SHP77 (cell line): ENCODE results near the gene OIP5.

Source experiments
- DNase-seq, 2 experiments: peaks; one replicate each; lab custom pipeline; 2025; lab: John Stamatoyannopoulos, UW

Gene OIP5

DNA sequence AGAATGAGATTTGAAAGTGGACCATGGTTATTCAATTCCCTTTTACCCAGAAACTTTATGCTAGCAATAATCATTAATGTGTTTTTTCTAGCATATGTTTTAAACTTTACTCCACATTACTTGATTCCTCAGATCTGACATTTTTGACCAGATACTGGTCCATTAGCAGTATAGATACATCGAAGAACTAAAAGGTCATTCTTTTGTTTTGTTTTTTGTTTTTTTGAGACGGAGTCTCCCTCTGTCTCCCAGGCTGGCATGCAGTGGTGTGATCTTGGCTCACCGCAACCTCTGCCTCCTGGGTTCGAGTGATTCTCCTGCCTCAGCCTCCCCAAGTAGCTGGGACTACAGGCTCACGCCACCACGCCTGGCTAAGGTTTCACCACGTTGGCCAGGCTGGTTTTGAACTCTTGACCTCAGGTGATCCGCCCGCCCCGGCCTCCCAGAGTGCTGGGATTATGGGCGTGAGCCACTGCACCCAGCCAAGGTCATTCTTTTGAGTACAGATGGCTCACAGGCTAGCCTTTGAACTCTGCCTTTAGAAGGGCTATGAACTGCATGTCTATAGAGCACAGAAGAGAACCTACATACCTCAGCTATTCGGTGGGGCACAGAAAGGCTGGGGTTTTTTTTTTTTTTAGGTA, 72.7 kb downstream of the OIP5 start:
- no peak for DNase-seq
